Breast epithelium (tissue), 3 donors: Measurements from ENCODE around the gene REC8.

Experiments
- POLR2A ChIP-seq: fragments of 450-650 bp; IDR thresholded peaks from one replicate; pipeline ENCODE4 v1.6.1; 2016; ENCODE audit warnings: antibody characterized with exemption, mild to moderate bottlenecking, moderate library complexity
- POLR2AphosphoS5 ChIP-seq, 3 donors: sonication (generic); formaldehyde crosslinking; IDR thresholded peaks; one replicate each; pipeline ENCODE4 v1.6.1; 2017; ENCODE audit warnings: antibody characterized with exemption in 3 of 3
- TF ChIP-seq, protein P1 (sequence below), 3 donors: fragments of 450-650 bp; IDR thresholded peaks; one replicate each; pipeline ENCODE4 v1.5.1; 2016 to 2017; ENCODE audit warnings: antibody characterized with exemption in 3 of 3, mild to moderate bottlenecking in 3 of 3, moderate library complexity in 3 of 3

DNA sequence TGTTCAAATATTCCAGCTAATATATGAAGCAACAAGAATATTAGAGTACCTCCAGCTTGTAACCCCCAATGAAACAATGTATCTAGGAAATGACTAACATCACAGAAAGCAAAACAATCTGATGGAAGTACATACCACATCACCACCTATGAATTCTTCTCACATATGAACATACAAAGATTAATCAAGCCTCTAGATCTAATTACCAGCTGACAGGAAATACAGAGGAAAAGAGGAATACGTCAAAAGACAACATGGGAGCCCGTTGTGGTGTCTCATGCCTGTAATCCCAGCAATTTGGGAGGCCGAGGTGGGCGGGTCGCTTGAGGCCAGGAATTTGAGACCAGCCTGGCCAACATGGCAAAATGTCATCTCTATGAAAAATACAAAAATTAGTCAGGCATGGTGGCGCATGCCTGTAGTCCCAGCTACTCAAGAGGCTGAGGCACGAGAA lies 52.8 kb downstream of the REC8 start:
- TF ChIP-seq, protein P1, sequence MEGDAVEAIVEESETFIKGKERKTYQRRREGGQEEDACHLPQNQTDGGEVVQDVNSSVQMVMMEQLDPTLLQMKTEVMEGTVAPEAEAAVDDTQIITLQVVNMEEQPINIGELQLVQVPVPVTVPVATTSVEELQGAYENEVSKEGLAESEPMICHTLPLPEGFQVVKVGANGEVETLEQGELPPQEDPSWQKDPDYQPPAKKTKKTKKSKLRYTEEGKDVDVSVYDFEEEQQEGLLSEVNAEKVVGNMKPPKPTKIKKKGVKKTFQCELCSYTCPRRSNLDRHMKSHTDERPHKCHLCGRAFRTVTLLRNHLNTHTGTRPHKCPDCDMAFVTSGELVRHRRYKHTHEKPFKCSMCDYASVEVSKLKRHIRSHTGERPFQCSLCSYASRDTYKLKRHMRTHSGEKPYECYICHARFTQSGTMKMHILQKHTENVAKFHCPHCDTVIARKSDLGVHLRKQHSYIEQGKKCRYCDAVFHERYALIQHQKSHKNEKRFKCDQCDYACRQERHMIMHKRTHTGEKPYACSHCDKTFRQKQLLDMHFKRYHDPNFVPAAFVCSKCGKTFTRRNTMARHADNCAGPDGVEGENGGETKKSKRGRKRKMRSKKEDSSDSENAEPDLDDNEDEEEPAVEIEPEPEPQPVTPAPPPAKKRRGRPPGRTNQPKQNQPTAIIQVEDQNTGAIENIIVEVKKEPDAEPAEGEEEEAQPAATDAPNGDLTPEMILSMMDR (IDR thresholded peaks at IDR 0.05): no peak
- TF ChIP-seq POLR2A: no peak
- TF ChIP-seq POLR2AphosphoS5 (IDR thresholded peaks at IDR 0.05): no peak
